ENCODE measurements around the gene XRCC4.
"Not testable (repeated sequence)": the region's sequence is repeated elsewhere in the genome, so short reads cannot be mapped to it uniquely, and the experiment has no call there.

Gene XRCC4

GRCh38 chr5:83345423-83345822 is 268.1 kb downstream of the XRCC4 start:
- ChIA-PET POLR2A (no interaction called here), CTCF (no interaction called here)
- DNase-seq (ENCODE audit: low read depth, low spot score) = no peak
- TF ChIP-seq CTCF (IDR thresholded peaks at IDR 0.05; ENCODE audit: insufficient read depth, low read length, missing control alignments) = no peak
- H3K4me3 ChIP-seq (ENCODE audit: low read depth, low read length) = no peak overlapping the region

DNA sequence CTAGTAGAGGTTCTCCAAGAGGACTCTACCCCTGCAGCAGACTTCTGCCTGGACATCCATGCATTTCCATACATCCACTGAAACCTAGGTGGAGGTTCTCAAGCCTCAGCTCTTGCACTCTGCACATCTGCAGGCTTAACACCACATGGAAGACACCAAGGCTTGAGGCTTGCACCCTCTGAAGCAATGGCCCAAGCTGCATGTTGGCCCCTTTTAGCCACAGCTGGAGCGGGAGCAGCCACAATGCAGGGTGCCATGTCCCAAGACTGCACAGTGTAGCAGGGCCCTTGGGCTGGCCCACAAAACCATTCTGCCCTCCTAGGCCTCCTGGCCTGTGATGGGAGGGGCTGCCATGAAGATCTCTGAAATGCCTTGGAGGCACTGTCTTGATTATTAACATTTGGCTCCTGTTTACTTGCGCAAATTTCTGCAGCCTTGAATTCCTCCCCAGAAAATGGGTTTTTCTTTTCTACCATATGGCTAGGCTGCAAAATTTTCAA is 271.0 kb downstream of the XRCC4 start:
- TF ChIP-seq CTCF (IDR thresholded peaks at IDR 0.05; ENCODE audit: insufficient read depth, low read length, missing control alignments) = no peak
- no peak for DNase-seq (ENCODE audit: low read depth, low spot score)
- ChIA-PET POLR2A (no interaction called here), CTCF (no interaction called here)
- no peak overlapping the region for H3K4me3 ChIP-seq (ENCODE audit: low read depth, low read length)

DNA sequence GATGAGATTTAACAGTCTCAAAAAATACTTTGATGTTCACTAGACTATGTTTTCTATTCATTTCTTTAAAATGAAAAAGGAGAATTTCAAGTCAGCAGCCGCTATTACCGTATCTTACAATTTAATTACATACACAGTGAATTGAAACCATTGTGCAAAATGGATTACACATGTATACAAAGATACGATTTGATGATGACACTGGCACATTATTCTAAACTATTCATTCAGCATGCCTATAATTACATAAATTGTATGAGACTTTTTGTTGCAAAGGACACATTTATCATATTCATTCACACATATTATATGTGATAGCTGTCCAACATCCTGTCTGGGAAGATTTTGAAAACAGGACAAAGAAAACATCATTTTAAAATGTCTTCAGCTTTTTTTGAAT is 275.9 kb downstream of the XRCC4 start:
- H3K4me3 ChIP-seq (ENCODE audit: low read depth, low read length) = no peak overlapping the region
- CTCF ChIA-PET = no interaction called here
- DNase-seq (ENCODE audit: low read depth, low spot score) = no peak
- POLR2A ChIA-PET = no interaction called here
- TF ChIP-seq CTCF (IDR thresholded peaks at IDR 0.05; ENCODE audit: insufficient read depth, low read length, missing control alignments) = no peak

- POLR2A ChIA-PET = no interaction called here
Measured at GRCh38 chr5:83353774-83354173, 276.4 kb downstream of the XRCC4 start.

DNA sequence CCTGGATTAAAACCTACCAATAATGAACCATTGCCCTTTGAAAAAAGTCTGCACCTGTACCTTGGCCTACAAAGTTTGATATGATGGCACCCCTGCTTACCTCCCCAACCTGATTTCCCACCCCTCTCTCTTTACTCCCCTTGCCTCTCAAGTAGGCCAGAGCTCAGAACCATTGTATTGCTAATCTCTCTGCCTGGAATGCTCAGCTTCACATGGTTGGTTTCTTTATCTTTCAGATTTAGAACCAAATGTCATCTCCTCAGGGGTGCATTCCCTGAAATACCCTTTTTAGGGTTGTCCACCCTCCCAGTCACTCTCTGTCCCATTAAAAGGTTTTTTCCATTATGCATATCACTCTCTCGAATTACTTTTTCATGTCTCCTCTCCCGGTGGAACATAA is 277.6 kb downstream of the XRCC4 start:
- DNase-seq (ENCODE audit: low read depth, low spot score) = no peak
- no peak overlapping the region for H3K4me3 ChIP-seq (ENCODE audit: low read depth, low read length)
- ChIA-PET CTCF (interaction anchor here (1.4 kb wide), 1 partner anchor 28 kb away, joined by 4 read pairs; no protein-coding TSS in a partner anchor), POLR2A (no interaction called here)
- no peak for TF ChIP-seq CTCF (IDR thresholded peaks at IDR 0.05; ENCODE audit: insufficient read depth, low read length, missing control alignments)

More at GRCh38 chr5:83353774-83354173, 276.4 kb downstream of the XRCC4 start:
- H3K4me3 ChIP-seq (ENCODE audit: low read depth, low read length) = no peak overlapping the region
- no peak for TF ChIP-seq CTCF (IDR thresholded peaks at IDR 0.05; ENCODE audit: insufficient read depth, low read length, missing control alignments)
- CTCF ChIA-PET = no interaction called here
- DNase-seq (ENCODE audit: low read depth, low spot score) = no peak

GRCh38 chr5:83355482-83356014 is 278.2 kb downstream of the XRCC4 start:
- H3K4me3 ChIP-seq (ENCODE audit: low read depth, low read length); DNase-seq (ENCODE audit: low read depth, low spot score); POLR2A ChIA-PET: not testable (repeated sequence)
- CTCF ChIA-PET = interaction anchor here (1.4 kb wide), 1 partner anchor 29 kb away, joined by 4 read pairs; no protein-coding TSS in a partner anchor

GRCh38 chr5:83357621-83358231 is 280.4 kb downstream of the XRCC4 start:
- no peak for TF ChIP-seq CTCF (IDR thresholded peaks at IDR 0.05; ENCODE audit: insufficient read depth, low read length, missing control alignments)
- DNase-seq (ENCODE audit: low read depth, low spot score) = no peak
- CTCF ChIA-PET = no interaction called here
- POLR2A ChIA-PET = no interaction called here
- no peak overlapping the region for H3K4me3 ChIP-seq (ENCODE audit: low read depth, low read length)
